GM12874 (cell line): ENCODE measurements around the gene TRIM9.

ENCODE experiments used
- CTCF ChIP-seq: IDR thresholded peaks from 2 replicates; pipeline ENCODE4 v1.5.1; 2011; ENCODE audit warnings: low read depth, mild to moderate bottlenecking, control low read depth, low read length, moderate library complexity; ENCODE audit not compliant: insufficient read depth

TRIM9 gene

GRCh38 chr14:51053157-51053556 lies 41.7 kb downstream of the TRIM9 start:
- no peak for TF ChIP-seq CTCF

- no peak for TF ChIP-seq CTCF
Measured at GRCh38 chr14:51044961-51045360, 49.9 kb downstream of the TRIM9 start.

- no peak for TF ChIP-seq CTCF
Measured at GRCh38 chr14:51041883-51042282, 53.0 kb downstream of the TRIM9 start.

GRCh38 chr14:51041108-51041531 lies 53.8 kb downstream of the TRIM9 start:
- no peak for TF ChIP-seq CTCF

GRCh38 chr14:51039252-51039651 lies 55.7 kb downstream of the TRIM9 start:
- no peak for TF ChIP-seq CTCF

GRCh38 chr14:51035611-51036192 lies 59.2 kb downstream of the TRIM9 start:
- TF ChIP-seq CTCF = no peak

GRCh38 chr14:51028851-51029754 lies 65.8 kb downstream of the TRIM9 start:
- no peak for TF ChIP-seq CTCF
